RWPE2 (cell line): ENCODE measurements around the gene PCBP3.

Experiments used
- ATAC-seq: fragments of 200-7000 bp; cut with Tn5 transposase; 3 replicates; pipeline ENCODE4 v1.9.1; 2021; ENCODE audit warnings: low read depth
- DNase-seq: peaks from one replicate; pipeline ENCODE4 v3.0.0-alpha.2; 2020; ENCODE audit warnings: low spot score
- H3K27ac ChIP-seq: fragments of 450-650 bp; 2 replicates; pipeline ENCODE4 v1.5.1; 2017; ENCODE audit warnings: mild to moderate bottlenecking; ENCODE audit not compliant: poor library complexity, severe bottlenecking
- H3K27me3 ChIP-seq: fragments of 250-450 bp; sonication (Bioruptor Pico); 2 replicates; pipeline ENCODE4 v1.5.1; 2021; ENCODE audit warnings: mild to moderate bottlenecking, moderate library complexity; ENCODE audit not compliant: insufficient read depth, poor library complexity, severe bottlenecking
- H3K36me3 ChIP-seq: fragments of 250-450 bp; sonication (Bioruptor Pico); 2 replicates; pipeline ENCODE4 v1.5.1; 2020; ENCODE audit warnings: low read depth, mild to moderate bottlenecking, moderate library complexity
- H3K4me1 ChIP-seq: fragments of 250-450 bp; sonication (Bioruptor Pico); 2 replicates; pipeline ENCODE4 v1.5.1; 2021; ENCODE audit warnings: mild to moderate bottlenecking, moderate library complexity; ENCODE audit not compliant: insufficient read depth, poor library complexity, severe bottlenecking
- H3K4me3 ChIP-seq: fragments of 250-450 bp; sonication (Bioruptor Pico); 2 replicates; pipeline ENCODE4 v1.5.1; 2021; ENCODE audit warnings: mild to moderate bottlenecking, moderate library complexity; ENCODE audit not compliant: severe bottlenecking
- H3K9me3 ChIP-seq: fragments of 250-450 bp; sonication (Bioruptor Pico); 2 replicates; pipeline ENCODE4 v1.5.1; 2021; ENCODE audit warnings: mild to moderate bottlenecking, moderate library complexity; ENCODE audit not compliant: severe bottlenecking
- TF ChIP-seq, protein P1 (sequence below): fragments of 450-650 bp; IDR thresholded peaks from one replicate; pipeline ENCODE4 v1.5.1; 2017; ENCODE audit warnings: mild to moderate bottlenecking, moderate library complexity; ENCODE audit not compliant: poor library complexity, severe bottlenecking

Gene PCBP3

DNA sequence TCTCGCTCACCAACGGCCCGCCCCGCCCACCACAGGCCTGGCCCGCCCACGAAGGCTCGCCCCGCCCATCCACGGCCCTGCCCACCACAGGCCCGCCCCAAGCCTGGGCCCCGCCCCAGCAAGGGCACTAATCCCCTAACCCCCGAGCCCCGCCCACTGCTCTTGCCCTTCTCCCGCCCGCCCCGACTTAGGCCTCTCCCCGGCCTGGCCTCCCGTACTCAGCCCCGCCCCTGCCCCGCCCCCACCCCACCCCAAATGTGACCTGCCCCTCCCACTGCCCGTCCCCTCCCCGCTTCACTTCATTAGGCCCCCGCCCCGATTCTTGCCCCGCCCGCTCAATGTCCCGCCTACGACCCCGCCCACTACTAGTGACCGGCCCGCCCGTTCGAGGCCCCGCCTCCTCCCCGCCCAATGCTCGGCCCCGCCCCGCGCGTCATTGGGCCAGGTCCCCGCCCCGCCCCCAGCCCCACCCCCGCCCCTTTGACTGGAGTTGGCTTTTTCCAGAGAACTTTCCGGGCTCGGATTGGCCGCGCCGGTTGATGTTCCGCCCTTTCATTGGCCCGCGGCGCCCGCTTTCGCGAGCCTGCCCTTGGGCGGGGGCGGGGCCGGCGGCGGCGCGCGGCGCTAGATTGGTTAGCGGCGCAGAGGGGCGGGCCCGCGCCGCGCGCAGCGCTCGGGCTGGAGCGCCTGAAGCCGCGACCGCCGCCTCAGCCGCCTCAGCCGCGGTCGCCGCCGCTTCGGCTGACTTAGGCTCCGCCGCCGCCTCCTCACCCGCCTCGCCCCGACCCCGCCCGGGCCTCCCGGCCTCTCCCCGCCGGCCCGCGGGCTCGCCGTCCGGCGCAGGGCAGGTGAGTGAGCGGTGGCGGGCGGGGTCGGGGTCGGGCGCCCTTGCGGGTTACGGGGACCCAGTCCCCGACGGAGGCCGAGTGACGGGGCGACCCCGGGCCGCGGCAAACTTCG is at the start of gene PCBP3:
PCBP3 (plus strand) TSS at position 705 of the 960 bp plus-strand sequence. CDS start 206,361 bp downstream, outside the sequence.
- Histone ChIP-seq H3K27ac (no peak within 1 kb of the TSS), H3K27me3 (peaks cover 6% of the 10 kb centered on the region), H3K4me3 (peak within 1 kb of the TSS; percentile 69), H3K9me3 (no peaks in the 10 kb centered on the region), H3K4me1 (no peaks in the 10 kb centered on the region), H3K36me3 (no peaks in the 10 kb centered on the region)
- ATAC-seq (peak; percentile 80), DNase-seq (peak; percentile 99)
- TF ChIP-seq, protein P1, sequence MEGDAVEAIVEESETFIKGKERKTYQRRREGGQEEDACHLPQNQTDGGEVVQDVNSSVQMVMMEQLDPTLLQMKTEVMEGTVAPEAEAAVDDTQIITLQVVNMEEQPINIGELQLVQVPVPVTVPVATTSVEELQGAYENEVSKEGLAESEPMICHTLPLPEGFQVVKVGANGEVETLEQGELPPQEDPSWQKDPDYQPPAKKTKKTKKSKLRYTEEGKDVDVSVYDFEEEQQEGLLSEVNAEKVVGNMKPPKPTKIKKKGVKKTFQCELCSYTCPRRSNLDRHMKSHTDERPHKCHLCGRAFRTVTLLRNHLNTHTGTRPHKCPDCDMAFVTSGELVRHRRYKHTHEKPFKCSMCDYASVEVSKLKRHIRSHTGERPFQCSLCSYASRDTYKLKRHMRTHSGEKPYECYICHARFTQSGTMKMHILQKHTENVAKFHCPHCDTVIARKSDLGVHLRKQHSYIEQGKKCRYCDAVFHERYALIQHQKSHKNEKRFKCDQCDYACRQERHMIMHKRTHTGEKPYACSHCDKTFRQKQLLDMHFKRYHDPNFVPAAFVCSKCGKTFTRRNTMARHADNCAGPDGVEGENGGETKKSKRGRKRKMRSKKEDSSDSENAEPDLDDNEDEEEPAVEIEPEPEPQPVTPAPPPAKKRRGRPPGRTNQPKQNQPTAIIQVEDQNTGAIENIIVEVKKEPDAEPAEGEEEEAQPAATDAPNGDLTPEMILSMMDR, result no peak

- peaks cover 10% of the 10 kb centered on the region for H3K27me3 ChIP-seq
- no peaks in the 10 kb centered on the region for H3K36me3 ChIP-seq
- no peak overlapping the region for H3K27ac ChIP-seq
- TF ChIP-seq, protein P1, result no peak
- no peaks in the 10 kb centered on the region for H3K4me1 ChIP-seq
- DNase-seq, result peak; percentile 29
- ATAC-seq, result no peak
- no peaks in the 10 kb centered on the region for H3K9me3 ChIP-seq
- no peak overlapping the region for H3K4me3 ChIP-seq
Measured at GRCh38 chr21:45594721-45595489, 48.6 kb upstream of the PCBP3 start.

GRCh38 chr21:45595574-45596295 is 47.8 kb upstream of the PCBP3 start:
- peaks cover 10% of the 10 kb centered on the region for H3K27me3 ChIP-seq

GRCh38 chr21:45596704-45597318 is 46.7 kb upstream of the PCBP3 start:
- Histone ChIP-seq H3K27me3 (peaks cover 10% of the 10 kb centered on the region), H3K36me3 (no peaks in the 10 kb centered on the region), H3K9me3 (no peaks in the 10 kb centered on the region), H3K27ac (no peak overlapping the region), H3K4me1 (no peaks in the 10 kb centered on the region), H3K4me3 (no peak overlapping the region)
- TF ChIP-seq, protein P1, result peak; percentile 85
- ATAC-seq (peak; percentile 71), DNase-seq (peak; percentile 70)

More at GRCh38 chr21:45595574-45596295, 47.8 kb upstream of the PCBP3 start:
- no peak overlapping the region for H3K4me3 ChIP-seq
- no peaks in the 10 kb centered on the region for H3K36me3 ChIP-seq
- H3K9me3 ChIP-seq, result no peaks in the 10 kb centered on the region
- no peak overlapping the region for H3K27ac ChIP-seq
- no peaks in the 10 kb centered on the region for H3K4me1 ChIP-seq
- peak; percentile 40 for DNase-seq
- TF ChIP-seq, protein P1, result no peak
- ATAC-seq, result no peak
